Measurements from ENCODE around the gene SASS6. TPM values are rescaled to one million over a fixed set of nuclear protein-coding genes. Genes with fewer than 3 reads are reported as not detected.

Gene SASS6
- total RNA-seq, 1 donor from 2014 or later, result 3.6 TPM

GRCh38 chr1:100075773-100076172 lies 57.0 kb downstream of the SASS6 start:
- Mint-ChIP-seq H3K4me3 (ENCODE audit: unreplicated experiment) (no peak overlapping the region), H3K9me3 (ENCODE audit: unreplicated experiment) (no peaks in the 10 kb centered on the region), H3K27ac (ENCODE audit: unreplicated experiment) (no peak overlapping the region), H3K36me3 (ENCODE audit: low read depth, unreplicated experiment) (peaks cover 19% of the 10 kb centered on the region), H3K27me3 (ENCODE audit: low read depth, unreplicated experiment) (no peaks in the 10 kb centered on the region), H3K4me1 (ENCODE audit: low read depth, unreplicated experiment) (peaks cover 4% of the 10 kb centered on the region)
- no peak overlapping the region for H2AFZ ChIP-seq (ENCODE audit: low read depth, low read length)
- no peak overlapping the region for H3K9ac ChIP-seq (ENCODE audit: low read length)
- no peak overlapping the region for H3K4me3 ChIP-seq (ENCODE audit: insufficient read depth, low read depth, low read length)
- no peak overlapping the region for H3K27ac ChIP-seq (ENCODE audit: low read depth, low read length)
- H3K27me3 ChIP-seq (ENCODE audit: insufficient read depth, low read length), result no peaks in the 10 kb centered on the region
- peaks cover 37% of the 10 kb centered on the region for H3K36me3 ChIP-seq (ENCODE audit: insufficient read depth, low read length)
- H3K4me1 ChIP-seq (ENCODE audit: insufficient read depth, low read length), result no peaks in the 10 kb centered on the region
- H4K20me1 ChIP-seq (ENCODE audit: insufficient read depth, low read length), result peaks cover 13% of the 10 kb centered on the region
- H3K4me2 ChIP-seq (ENCODE audit: low read length), result no peak overlapping the region
- no peak for FAIRE-seq
- H3K9me3 ChIP-seq (ENCODE audit: insufficient read depth, low read depth, low read length), result no peaks in the 10 kb centered on the region
- no peak for TF ChIP-seq EZH2 (IDR thresholded peaks at IDR 0.05; ENCODE audit: insufficient read depth, low read length)
- TF ChIP-seq CTCF (IDR thresholded peaks at IDR 0.05; ENCODE audit: insufficient read depth, low read depth, low read length), result no peak
- H3K79me2 ChIP-seq (ENCODE audit: insufficient read depth, low read length), result no peaks in the 10 kb centered on the region
- DNase-seq (ENCODE audit: low read depth), result no peak

GRCh38 chr1:100074604-100075395 lies 57.9 kb downstream of the SASS6 start:
- DNase-seq (ENCODE audit: low read depth) (no peak), FAIRE-seq (no peak)
- H4K20me1 ChIP-seq (ENCODE audit: insufficient read depth, low read length), result peaks cover 13% of the 10 kb centered on the region
- no peak overlapping the region for H3K9ac ChIP-seq (ENCODE audit: low read length)
- no peak overlapping the region for H3K4me3 Mint-ChIP-seq (ENCODE audit: unreplicated experiment)
- no peaks in the 10 kb centered on the region for H3K27me3 Mint-ChIP-seq (ENCODE audit: low read depth, unreplicated experiment)
- no peak overlapping the region for H3K27ac ChIP-seq (ENCODE audit: low read depth, low read length)
- no peak overlapping the region for H3K4me2 ChIP-seq (ENCODE audit: low read length)
- no peaks in the 10 kb centered on the region for H3K4me1 ChIP-seq (ENCODE audit: insufficient read depth, low read length)
- H3K27ac Mint-ChIP-seq (ENCODE audit: unreplicated experiment), result no peak overlapping the region
- no peaks in the 10 kb centered on the region for H3K9me3 ChIP-seq (ENCODE audit: insufficient read depth, low read depth, low read length)
- no peaks in the 10 kb centered on the region for H3K27me3 ChIP-seq (ENCODE audit: insufficient read depth, low read length)
- H3K79me2 ChIP-seq (ENCODE audit: insufficient read depth, low read length), result no peaks in the 10 kb centered on the region
- no peak overlapping the region for H2AFZ ChIP-seq (ENCODE audit: low read depth, low read length)
- no peak overlapping the region for H3K4me3 ChIP-seq (ENCODE audit: insufficient read depth, low read depth, low read length)
- H3K36me3 ChIP-seq (ENCODE audit: insufficient read depth, low read length), result peaks cover 39% of the 10 kb centered on the region
- TF ChIP-seq CTCF (IDR thresholded peaks at IDR 0.05; ENCODE audit: insufficient read depth, low read depth, low read length) (no peak), EZH2 (IDR thresholded peaks at IDR 0.05; ENCODE audit: insufficient read depth, low read length) (no peak)
- H3K9me3 Mint-ChIP-seq (ENCODE audit: unreplicated experiment), result no peaks in the 10 kb centered on the region
- peaks cover 4% of the 10 kb centered on the region for H3K4me1 Mint-ChIP-seq (ENCODE audit: low read depth, unreplicated experiment)
- H3K36me3 Mint-ChIP-seq (ENCODE audit: low read depth, unreplicated experiment), result peaks cover 21% of the 10 kb centered on the region

DNA sequence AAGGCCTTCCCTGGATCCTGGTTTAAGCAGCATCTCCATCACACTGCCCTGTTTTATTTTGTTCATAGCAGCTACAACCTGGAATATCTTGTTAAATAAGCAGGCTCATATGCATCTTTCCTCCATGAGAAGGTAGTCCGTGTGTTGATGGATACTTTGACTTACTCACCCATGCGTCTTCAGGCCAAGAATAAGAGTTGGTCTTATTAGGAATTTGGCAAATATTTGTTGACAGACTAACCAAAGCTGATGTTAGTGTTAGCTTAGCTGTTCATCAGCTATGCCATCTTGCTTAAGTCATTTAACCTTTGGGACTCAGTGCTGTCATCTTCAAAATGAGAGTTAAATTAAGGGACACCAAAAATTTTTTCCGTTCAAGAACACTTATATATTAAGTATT lies 59.2 kb downstream of the SASS6 start:
- Histone ChIP-seq H4K20me1 (ENCODE audit: insufficient read depth, low read length) (peaks cover 13% of the 10 kb centered on the region), H3K36me3 (ENCODE audit: insufficient read depth, low read length) (peaks cover 37% of the 10 kb centered on the region), H3K27ac (ENCODE audit: low read depth, low read length) (no peak overlapping the region), H3K4me1 (ENCODE audit: insufficient read depth, low read length) (no peaks in the 10 kb centered on the region), H3K4me2 (ENCODE audit: low read length) (no peak overlapping the region), H3K9ac (ENCODE audit: low read length) (no peak overlapping the region), H3K4me3 (ENCODE audit: insufficient read depth, low read depth, low read length) (no peak overlapping the region), H3K79me2 (ENCODE audit: insufficient read depth, low read length) (no peaks in the 10 kb centered on the region), H3K27me3 (ENCODE audit: insufficient read depth, low read length) (no peaks in the 10 kb centered on the region), H2AFZ (ENCODE audit: low read depth, low read length) (no peak overlapping the region), H3K9me3 (ENCODE audit: insufficient read depth, low read depth, low read length) (no peaks in the 10 kb centered on the region)
- TF ChIP-seq CTCF (IDR thresholded peaks at IDR 0.05; ENCODE audit: insufficient read depth, low read depth, low read length) (no peak), EZH2 (IDR thresholded peaks at IDR 0.05; ENCODE audit: insufficient read depth, low read length) (no peak)
- Mint-ChIP-seq H3K27ac (ENCODE audit: unreplicated experiment) (no peak overlapping the region), H3K36me3 (ENCODE audit: low read depth, unreplicated experiment) (peaks cover 17% of the 10 kb centered on the region), H3K27me3 (ENCODE audit: low read depth, unreplicated experiment) (no peaks in the 10 kb centered on the region), H3K9me3 (ENCODE audit: unreplicated experiment) (no peaks in the 10 kb centered on the region), H3K4me3 (ENCODE audit: unreplicated experiment) (no peak overlapping the region), H3K4me1 (ENCODE audit: low read depth, unreplicated experiment) (peaks cover 4% of the 10 kb centered on the region)
- DNase-seq (ENCODE audit: low read depth) (peak; percentile 33), FAIRE-seq (no peak)

Measured in astrocyte (in vitro differentiated cells and primary cell).